HAP-1 (cell line): ENCODE measurements around the gene PCDHGB2.
"Not testable (repeated sequence)": the region's sequence is repeated elsewhere in the genome, so short reads cannot be mapped to it uniquely, and the experiment has no call there.

Experiments used
- DNase-seq, 2 experiments: peaks; one replicate each; pipeline ENCODE4 v3.0.0-alpha.2; 2016 to 2020; ENCODE audit warnings: low spot score in 2 of 2
- H3K27me3 ChIP-seq: fragments of 250-450 bp; sonication (Bioruptor Pico); 2 replicates; pipeline ENCODE4 v1.5.1; 2020; ENCODE audit warnings: low read depth, mild to moderate bottlenecking, moderate library complexity
- H3K36me3 ChIP-seq: fragments of 250-450 bp; sonication (Bioruptor Pico); replicated peaks from 2 replicates; pipeline ENCODE4 v1.5.1; 2020; ENCODE audit warnings: mild to moderate bottlenecking
- H3K4me1 ChIP-seq: fragments of 250-450 bp; sonication (Bioruptor Pico); 2 replicates; pipeline ENCODE4 v1.5.1; 2020; ENCODE audit warnings: mild to moderate bottlenecking
- H3K4me3 ChIP-seq: fragments of 250-450 bp; sonication (Bioruptor Pico); 2 replicates; pipeline ENCODE4 v1.5.1; 2020; ENCODE audit warnings: mild to moderate bottlenecking, moderate library complexity
- H3K9me3 ChIP-seq: fragments of 250-450 bp; sonication (Bioruptor Pico); 2 replicates; pipeline ENCODE4 v1.5.1; 2020; ENCODE audit warnings: mild to moderate bottlenecking, moderate library complexity
- in situ Hi-C: fragments of 300-500 bp; cut with MboI; formaldehyde crosslinking; loops from 3 replicates; pipeline ENCODE4 v1.14.3; 2020; ENCODE audit warnings: low sequenced_read_pairs, inconsistent platforms, mixed read lengths

The PCDHGB2 gene

GRCh38 chr5:141362719-141363118 is 2.9 kb downstream of the PCDHGB2 start:
- Histone ChIP-seq H3K4me1 (no peaks in the 10 kb centered on the region), H3K36me3 (no peaks in the 10 kb centered on the region), H3K4me3 (no peak overlapping the region), H3K27me3 (no peaks in the 10 kb centered on the region), H3K9me3 (0 out of 2 replicates have a peak, but pooled peaks cover 3% of the 10 kb centered on the region)
- no peak for DNase-seq
- in situ Hi-C loops, result no loop called here

DNA sequence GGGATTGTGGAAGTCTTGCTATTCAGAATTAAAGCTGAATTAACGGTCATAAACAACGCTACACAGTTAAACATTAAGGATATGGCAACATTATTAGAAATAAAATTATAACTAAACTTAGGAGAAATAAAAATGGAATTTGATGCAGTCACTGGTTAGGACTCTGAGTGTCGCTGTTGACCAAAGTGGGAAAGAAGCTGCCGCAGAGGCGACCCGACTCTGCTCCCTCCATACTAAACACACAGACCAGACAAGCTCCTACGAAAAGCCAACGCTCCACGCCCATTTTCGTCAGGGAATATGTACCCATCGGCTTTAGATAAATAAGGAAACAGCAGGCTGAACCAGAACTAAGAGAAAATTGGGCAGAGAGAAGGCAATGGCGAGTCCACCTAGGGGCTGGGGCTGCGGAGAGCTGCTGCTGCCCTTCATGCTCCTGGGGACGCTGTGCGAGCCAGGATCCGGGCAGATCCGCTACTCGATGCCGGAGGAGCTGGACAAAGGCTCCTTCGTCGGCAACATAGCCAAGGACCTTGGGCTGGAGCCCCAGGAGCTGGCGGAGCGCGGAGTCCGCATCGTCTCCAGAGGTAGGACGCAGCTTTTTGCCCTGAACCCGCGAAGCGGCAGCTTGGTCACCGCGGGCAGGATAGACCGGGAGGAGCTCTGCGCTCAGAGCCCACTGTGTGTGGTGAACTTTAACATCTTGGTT is 4.3 kb downstream of the PCDHGB2 start, which contains the start of gene PCDHGA5:
Gene PCDHGA5, plus strand, starts transcription at position 211 of the 709 bp plus-strand sequence. Its CDS starts 169 bp downstream, at position 380.
- Histone ChIP-seq H3K27me3 (no peaks in the 10 kb centered on the region), H3K36me3 (no peaks in the 10 kb centered on the region), H3K9me3 (0 out of 2 replicates have a peak, but pooled peaks cover 3% of the 10 kb centered on the region), H3K4me3 (no peak within 1 kb of the TSS), H3K4me1 (no peaks in the 10 kb centered on the region)
- in situ Hi-C loops, result no loop called here
- no peak for DNase-seq

DNA sequence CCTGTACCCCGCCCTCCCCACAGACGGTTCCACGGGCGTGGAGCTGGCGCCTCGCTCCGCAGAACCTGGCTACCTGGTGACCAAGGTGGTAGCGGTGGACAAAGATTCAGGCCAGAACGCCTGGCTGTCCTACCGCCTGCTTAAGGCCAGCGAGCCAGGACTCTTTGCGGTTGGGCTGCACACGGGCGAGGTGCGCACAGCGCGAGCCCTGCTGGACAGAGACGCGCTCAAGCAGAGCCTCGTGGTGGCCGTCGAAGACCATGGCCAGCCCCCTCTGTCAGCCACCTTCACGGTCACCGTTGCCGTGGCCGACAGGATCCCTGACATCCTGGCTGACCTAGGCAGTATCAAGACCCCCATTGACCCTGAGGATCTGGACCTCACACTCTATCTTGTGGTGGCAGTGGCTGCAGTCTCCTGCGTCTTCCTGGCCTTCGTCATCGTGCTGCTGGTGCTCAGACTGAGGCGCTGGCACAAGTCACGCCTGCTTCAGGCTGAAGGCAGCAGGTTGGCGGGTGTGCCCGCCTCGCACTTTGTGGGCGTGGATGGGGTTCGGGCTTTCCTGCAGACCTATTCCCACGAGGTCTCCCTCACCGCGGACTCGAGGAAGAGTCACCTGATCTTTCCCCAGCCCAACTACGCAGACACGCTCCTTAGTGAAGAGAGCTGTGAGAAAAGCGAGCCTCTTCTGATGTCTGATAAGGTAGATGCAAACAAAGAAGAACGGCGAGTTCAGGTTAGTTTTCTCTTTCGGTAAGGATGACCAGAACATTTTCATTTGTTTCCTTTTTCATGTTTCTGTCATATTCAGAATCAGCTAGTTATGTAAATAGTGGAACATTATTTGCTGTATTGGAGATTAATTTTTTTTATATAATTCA is 6.5 kb downstream of the PCDHGB2 start:
- no peaks in the 10 kb centered on the region; the same call in 1 of the 2 replicates for H3K27me3 ChIP-seq

GRCh38 chr5:141369994-141370848 is 10.4 kb downstream of the PCDHGB2 start, which contains the start of gene PCDHGB3:
TSS of gene PCDHGB3 (plus strand) at chr5:141370242. CDS start at chr5:141370395, 153 bp downstream.
- Histone ChIP-seq H3K4me1 (no peaks in the 10 kb centered on the region), H3K4me3 (no peak within 1 kb of the TSS), H3K36me3 (no peaks in the 10 kb centered on the region), H3K9me3 (no peaks in the 10 kb centered on the region), H3K27me3 (no peaks in the 10 kb centered on the region; the same call in 1 of the 2 replicates)
- DNase-seq, result no peak
- in situ Hi-C loops, result no loop called here

More for the DNA sequence above, 6.5 kb downstream of the PCDHGB2 start:
- Histone ChIP-seq H3K9me3 (0 out of 2 replicates have a peak, but pooled peaks cover 3% of the 10 kb centered on the region), H3K4me1 (no peaks in the 10 kb centered on the region), H3K36me3 (no peaks in the 10 kb centered on the region), H3K4me3 (no peak overlapping the region)
- in situ Hi-C loops, result no loop called here
- DNase-seq, result no peak

DNA sequence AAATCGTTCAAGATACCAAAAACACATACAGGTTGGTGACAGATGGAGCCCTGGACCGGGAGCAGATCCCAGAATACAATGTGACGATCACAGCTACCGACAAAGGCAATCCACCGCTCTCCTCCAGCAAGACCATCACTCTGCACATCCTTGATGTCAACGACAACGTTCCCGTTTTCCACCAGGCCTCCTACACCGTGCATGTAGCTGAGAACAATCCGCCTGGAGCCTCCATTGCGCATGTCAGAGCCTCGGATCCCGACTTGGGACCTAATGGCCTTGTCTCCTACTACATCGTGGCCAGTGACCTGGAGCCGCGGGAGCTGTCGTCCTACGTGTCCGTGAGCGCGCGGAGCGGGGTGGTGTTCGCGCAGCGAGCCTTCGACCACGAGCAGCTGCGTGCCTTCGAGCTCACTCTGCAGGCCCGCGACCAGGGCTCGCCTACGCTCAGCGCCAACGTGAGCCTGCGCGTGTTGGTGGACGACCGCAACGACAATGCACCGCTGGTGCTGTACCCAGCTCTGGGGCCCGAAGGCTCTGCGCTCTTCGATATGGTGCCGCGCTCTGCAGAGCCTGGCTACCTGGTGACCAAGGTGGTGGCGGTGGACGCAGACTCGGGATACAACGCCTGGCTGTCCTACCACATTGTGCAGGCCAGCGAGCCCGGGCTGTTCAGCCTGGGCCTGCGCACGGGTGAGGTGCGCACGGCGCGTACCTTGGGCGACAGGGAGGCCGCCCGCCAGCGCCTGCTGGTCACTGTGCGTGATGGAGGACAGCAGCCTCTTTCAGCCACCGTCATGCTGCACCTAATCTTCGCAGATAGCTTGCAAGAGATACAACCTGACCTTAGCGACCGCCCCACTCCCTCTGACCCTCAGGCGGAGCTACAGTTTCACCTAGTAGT is 12.0 kb downstream of the PCDHGB2 start:
- H3K4me3 ChIP-seq, result no peak overlapping the region
- H3K4me1 ChIP-seq, result no peaks in the 10 kb centered on the region
- H3K9me3 ChIP-seq, result no peaks in the 10 kb centered on the region
- DNase-seq, result no peak
- in situ Hi-C loops, result no loop called here
- H3K36me3 ChIP-seq, result no peaks in the 10 kb centered on the region
- no peaks in the 10 kb centered on the region; the same call in 1 of the 2 replicates for H3K27me3 ChIP-seq

- Histone ChIP-seq H3K4me1 (no peaks in the 10 kb centered on the region), H3K4me3 (no peak within 1 kb of the TSS), H3K9me3 (no peaks in the 10 kb centered on the region), H3K36me3 (no peaks in the 10 kb centered on the region), H3K27me3 (no peaks in the 10 kb centered on the region; the same call in 1 of the 2 replicates)
- no peak for DNase-seq
- in situ Hi-C loops, result no loop called here
Observed at GRCh38 chr5:141373673-141374317, 14.0 kb downstream of the PCDHGB2 start, which contains the start of gene PCDHGA6. TSS of gene PCDHGA6 (plus strand) at chr5:141373891. CDS start at chr5:141374084, 193 bp downstream.

- in situ Hi-C loops, result no loop called here
- H3K4me1 ChIP-seq, result no peaks in the 10 kb centered on the region
- no peaks in the 10 kb centered on the region; the same call in 1 of the 2 replicates for H3K27me3 ChIP-seq
- H3K9me3 ChIP-seq, result no peaks in the 10 kb centered on the region
- no peak overlapping the region for H3K4me3 ChIP-seq
- DNase-seq, result no peak
- H3K36me3 ChIP-seq, result no peaks in the 10 kb centered on the region
Observed at GRCh38 chr5:141374627-141375026, 14.8 kb downstream of the PCDHGB2 start.

DNA sequence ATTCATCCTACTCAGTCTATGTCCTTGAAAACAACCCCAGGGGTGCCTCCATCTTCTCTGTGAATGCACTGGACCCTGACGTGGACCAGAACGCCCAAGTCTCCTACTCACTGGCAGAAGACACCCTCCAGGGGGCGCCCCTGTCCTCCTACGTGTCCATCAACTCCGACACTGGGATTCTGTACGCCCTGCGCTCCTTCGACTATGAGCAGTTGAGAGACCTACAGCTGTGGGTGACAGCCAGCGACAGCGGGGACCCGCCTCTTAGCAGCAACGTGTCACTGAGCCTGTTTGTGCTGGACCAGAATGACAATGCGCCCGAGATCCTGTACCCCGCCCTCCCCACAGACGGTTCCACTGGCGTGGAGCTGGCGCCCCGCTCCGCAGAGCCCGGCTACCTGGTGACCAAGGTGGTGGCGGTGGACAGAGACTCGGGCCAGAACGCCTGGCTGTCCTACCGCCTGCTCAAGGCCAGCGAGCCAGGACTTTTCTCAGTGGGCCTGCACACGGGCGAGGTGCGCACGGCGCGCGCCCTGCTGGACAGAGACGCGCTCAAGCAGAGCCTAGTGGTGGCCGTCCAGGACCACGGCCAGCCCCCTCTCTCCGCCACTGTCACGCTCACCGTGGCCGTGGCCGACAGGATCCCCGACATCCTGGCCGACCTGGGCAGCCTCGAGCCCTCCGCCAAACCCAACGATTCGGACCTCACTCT is 15.8 kb downstream of the PCDHGB2 start:
- H3K4me3 ChIP-seq, H3K4me1 ChIP-seq, H3K27me3 ChIP-seq, H3K9me3 ChIP-seq, in situ Hi-C loops, H3K36me3 ChIP-seq: not testable (repeated sequence)
- peak in 1 of 2 experiments; percentile 24 for DNase-seq

DNA sequence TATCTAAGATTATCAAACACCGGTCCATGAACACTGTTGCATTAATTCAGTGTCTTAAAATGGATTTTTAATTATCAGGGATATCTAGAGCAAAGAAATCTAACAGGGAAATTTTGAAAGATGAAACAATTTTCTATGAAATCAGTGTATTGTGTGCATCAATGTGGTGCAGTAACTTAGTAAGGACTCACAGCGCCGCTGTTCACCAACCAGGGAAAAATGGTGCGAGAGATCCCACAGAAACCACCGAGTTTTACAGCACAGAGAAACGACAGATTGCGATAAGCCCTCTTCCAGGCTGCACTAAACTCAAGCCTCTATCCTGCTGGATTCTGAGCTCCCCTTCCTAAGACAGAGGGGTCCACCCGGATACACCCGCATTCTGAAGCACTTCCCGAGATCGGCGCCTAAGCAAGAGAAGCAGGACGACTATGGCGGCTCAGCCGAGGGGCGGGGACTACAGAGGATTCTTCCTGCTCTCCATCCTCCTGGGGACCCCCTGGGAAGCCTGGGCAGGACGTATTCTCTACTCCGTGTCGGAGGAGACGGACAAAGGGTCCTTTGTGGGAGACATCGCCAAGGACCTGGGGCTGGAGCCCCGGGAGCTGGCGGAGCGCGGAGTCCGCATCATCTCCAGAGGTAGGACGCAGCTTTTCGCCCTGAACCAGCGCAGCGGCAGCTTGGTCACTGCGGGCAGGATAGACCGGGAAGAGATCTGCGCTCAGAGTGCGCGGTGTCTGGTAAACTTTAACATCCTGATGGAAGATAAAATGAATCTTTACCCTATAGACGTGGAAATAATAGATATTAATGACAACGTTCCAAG is 22.9 kb downstream of the PCDHGB2 start, which contains the start of gene PCDHGA7:
Gene PCDHGA7, plus strand, starts transcription at position 274 of the 826 bp plus-strand sequence. Its CDS starts 158 bp downstream, at position 432.
- in situ Hi-C loops, result no loop called here
- no peaks in the 10 kb centered on the region for H3K27me3 ChIP-seq
- no peaks in the 10 kb centered on the region for H3K4me1 ChIP-seq
- H3K36me3 ChIP-seq, result no peaks in the 10 kb centered on the region
- no peak within 1 kb of the TSS for H3K4me3 ChIP-seq
- no peaks in the 10 kb centered on the region for H3K9me3 ChIP-seq
- no peak for DNase-seq

- Histone ChIP-seq H3K4me1 (no peaks in the 10 kb centered on the region), H3K9me3 (no peaks in the 10 kb centered on the region), H3K27me3 (no peaks in the 10 kb centered on the region), H3K4me3 (no peak overlapping the region), H3K36me3 (no peaks in the 10 kb centered on the region)
- no peak for DNase-seq
- in situ Hi-C loops, result no loop called here
Observed at GRCh38 chr5:141383345-141383744, 23.6 kb downstream of the PCDHGB2 start.
